OCI-LY7 (cell line): ENCODE data around the gene NDC80. TPM values are rescaled to one million over a fixed set of nuclear protein-coding genes. Genes with fewer than 3 reads are reported as not detected.

Source experiments
- BruUV-seq: library from RNA; stranded (reverse); fragments of 400-500 nt; replicated peaks from 2 replicates; lab custom pipeline; 2021; lab: Mats Ljungman, UMichigan
- CTCF ChIA-PET: fragments of 300-600 bp; sonication (Branson Sonifier 250); formaldehyde crosslinking; loops from one replicate; lab custom pipeline; 2022; ENCODE audit warnings: antibody characterized with exemption; ENCODE audit not compliant: unreplicated experiment; lab: Charles Lee
- POLR2A ChIA-PET: fragments of 300-600 bp; sonication (Branson Sonifier 250); formaldehyde crosslinking; loops from one replicate; lab custom pipeline; 2022; ENCODE audit warnings: antibody characterized with exemption; lab: Charles Lee
- DNase-seq: peaks from one replicate; pipeline ENCODE4 v3.0.0-alpha.2; 2015; ENCODE audit warnings: low spot score
- H2AFZ ChIP-seq: fragments of 200-600 bp; sonication (generic), shearing (Covaris generic); 2 replicates; pipeline ENCODE4 v1.6.1; 2014; ENCODE audit warnings: mild to moderate bottlenecking, antibody characterized with exemption, low read length, moderate library complexity
- H3K27ac ChIP-seq: fragments of 200-600 bp; sonication (generic); 2 replicates; pipeline ENCODE4 v1.5.1; 2014; ENCODE audit warnings: mixed run types, low read depth, mild to moderate bottlenecking, moderate library complexity, low read length, inconsistent platforms; ENCODE audit not compliant: poor library complexity, severe bottlenecking
- H3K36me3 ChIP-seq: fragments of 200-600 bp; sonication (generic); 2 replicates; pipeline ENCODE4 v1.6.1; 2014; ENCODE audit warnings: mild to moderate bottlenecking, antibody characterized with exemption, low read length, moderate library complexity, mixed read lengths; ENCODE audit not compliant: insufficient read depth
- H3K4me1 ChIP-seq: fragments of 200-600 bp; sonication (generic); 2 replicates; pipeline ENCODE4 v1.5.1; 2014; ENCODE audit warnings: mild to moderate bottlenecking, low read length; ENCODE audit not compliant: insufficient read depth, poor library complexity, severe bottlenecking
- H3K4me2 ChIP-seq: fragments of 200-600 bp; sonication (generic); 2 replicates; pipeline ENCODE4 v1.6.1; 2014; ENCODE audit warnings: mild to moderate bottlenecking, low read length
- H3K4me3 ChIP-seq: fragments of 200-600 bp; sonication (generic); 2 replicates; pipeline ENCODE4 v1.5.1; 2014; ENCODE audit warnings: mild to moderate bottlenecking, low read depth, low read length; ENCODE audit not compliant: poor library complexity, severe bottlenecking
- H3K79me2 ChIP-seq: fragments of 200-600 bp; sonication (generic); 2 replicates; pipeline ENCODE4 v1.6.1; 2016; ENCODE audit warnings: low read depth, mild to moderate bottlenecking, low read length, moderate library complexity, mixed read lengths; ENCODE audit not compliant: insufficient read depth
- H3K9me2 ChIP-seq: fragments of 200-600 bp; sonication (generic); 2 replicates; pipeline ENCODE4 v1.6.1; 2016; ENCODE audit warnings: mild to moderate bottlenecking, low read length, mixed read lengths; ENCODE audit not compliant: insufficient read depth
- H3K9me3 ChIP-seq: fragments of 200-600 bp; sonication (generic); 2 replicates; pipeline ENCODE4 v1.6.1; 2014; ENCODE audit warnings: mild to moderate bottlenecking, mixed run types, low read length, mixed read lengths
- H4K20me1 ChIP-seq: fragments of 200-600 bp; sonication (generic); 2 replicates; pipeline ENCODE4 v1.6.1; 2014; ENCODE audit warnings: mild to moderate bottlenecking, antibody characterized with exemption, low read length, moderate library complexity, mixed read lengths; ENCODE audit not compliant: insufficient read depth
- CTCF ChIP-seq: fragments of 200-600 bp; sonication (generic); conservative IDR thresholded peaks from 2 replicates; pipeline ENCODE4 v1.5.1; 2014; ENCODE audit warnings: mild to moderate bottlenecking, antibody characterized with exemption, low read length, moderate library complexity, mixed read lengths
- EZH2phosphoT487 ChIP-seq: fragments of 200-600 bp; sonication (generic); IDR thresholded peaks from 2 replicates; pipeline ENCODE4 v1.6.1; 2018; ENCODE audit warnings: low read depth, borderline replicate concordance, mild to moderate bottlenecking, mixed run types, antibody characterized with exemption, low read length, moderate library complexity, mixed read lengths
- intact Hi-C: fragments of 100-400 bp; cut with micrococcal nuclease; formaldehyde crosslinking; loops from one replicate; pipeline ENCODE4 v1.10.0; 2022; ENCODE audit not compliant: unreplicated experiment
- total RNA-seq, 2 experiments: library from RNA; depleted of rRNA in 1 of 2; stranded (reverse); fragments of >200 nt in 1 of 2; shearing (Covaris generic) in 1 of 2; gene quantifications; 2 replicates each; pipeline ENCODE4 v1.2.3, GENCODE V29; 2014 to 2022

Gene NDC80
- total RNA-seq, 2 experiments from 2014 or later = 91.1 to 105 TPM

GRCh38 chr18:2636126-2636631 lies 64.8 kb downstream of the NDC80 start:
- Histone ChIP-seq H3K9me3 (peaks cover 14% of the 10 kb centered on the region; the same call in 1 of the 2 replicates), H3K4me1 (peaks cover 55% of the 10 kb centered on the region), H3K9me2 (no peaks in the 10 kb centered on the region), H3K4me3 (peak overlapping the region; percentile 53), H3K36me3 (no peaks in the 10 kb centered on the region; the same call in 1 of the 2 replicates), H4K20me1 (no peaks in the 10 kb centered on the region), H3K4me2 (peak overlapping the region; percentile 68), H3K27ac (peak overlapping the region; percentile 91), H3K79me2 (no peaks in the 10 kb centered on the region), H2AFZ (peak overlapping the region; percentile 88)
- POLR2A ChIA-PET = interaction anchor here (0.6 to 2.4 kb wide), 14 partner anchors 9 to 103 kb away, joined by 3 to 27 read pairs (median 6); partner anchors contain the start of genes METTL4, NDC80 and SMCHD1
- CTCF ChIA-PET = interaction anchor here (0.6 kb wide), 1 partner anchor 32 kb away, joined by 5 read pairs; no protein-coding TSS in a partner anchor
- TF ChIP-seq CTCF = no peak
- TF ChIP-seq EZH2phosphoT487 = no peak
- DNase-seq = no peak
- intact Hi-C loops = loop anchor here (2.0 kb wide), 1 partner anchor 65 kb away; the partner anchor contains the start of genes METTL4 and NDC80
- no TSS peak for BruUV-seq

GRCh38 chr18:2641638-2642037 lies 70.3 kb downstream of the NDC80 start:
- H2AFZ ChIP-seq = peak overlapping the region; percentile 76
- peak overlapping the region; percentile 90 for H3K4me2 ChIP-seq
- peak overlapping the region; percentile 84 for H3K27ac ChIP-seq
- H3K4me3 ChIP-seq = peak overlapping the region; percentile 57
- peak; percentile 85 for DNase-seq
- no peaks in the 10 kb centered on the region for H4K20me1 ChIP-seq
- no peaks in the 10 kb centered on the region for H3K9me3 ChIP-seq
- CTCF ChIA-PET = interaction anchor here (1.1 kb wide), 1 partner anchor 14 kb away, joined by 4 read pairs; the partner anchor contains the start of gene SMCHD1
- no peaks in the 10 kb centered on the region for H3K36me3 ChIP-seq
- intact Hi-C loops = no loop called here
- POLR2A ChIA-PET = interaction anchor here (0.6 to 3.5 kb wide), 12 partner anchors 9 to 415 kb away, joined by 3 to 29 read pairs (median 4); no protein-coding TSS in a partner anchor
- TF ChIP-seq CTCF (no peak), EZH2phosphoT487 (no peak)
- H3K9me2 ChIP-seq = no peaks in the 10 kb centered on the region
- BruUV-seq = no TSS peak
- H3K79me2 ChIP-seq = no peaks in the 10 kb centered on the region
- peaks cover 83% of the 10 kb centered on the region for H3K4me1 ChIP-seq

GRCh38 chr18:2642771-2643170 lies 71.4 kb downstream of the NDC80 start:
- Histone ChIP-seq H3K79me2 (no peaks in the 10 kb centered on the region), H3K9me2 (no peaks in the 10 kb centered on the region), H3K36me3 (no peaks in the 10 kb centered on the region), H2AFZ (peak overlapping the region; percentile 81), H3K27ac (peak overlapping the region; percentile 8), H3K4me2 (peak overlapping the region; percentile 32), H4K20me1 (no peaks in the 10 kb centered on the region), H3K9me3 (no peaks in the 10 kb centered on the region), H3K4me1 (peaks cover 73% of the 10 kb centered on the region), H3K4me3 (no peak overlapping the region)
- intact Hi-C loops = no loop called here
- CTCF ChIA-PET = no interaction called here
- POLR2A ChIA-PET = interaction anchor here (0.6 to 2.4 kb wide), 7 partner anchors 8 to 537 kb away, joined by 3 to 21 read pairs (median 5); partner anchors contain the start of gene SMCHD1
- no TSS peak for BruUV-seq
- no peak for DNase-seq
- no peak for TF ChIP-seq CTCF
- no peak for TF ChIP-seq EZH2phosphoT487
